Calu3 (cell line): ENCODE data around the gene PDRG1. TPM values are rescaled to one million over a fixed set of nuclear protein-coding genes. Genes with fewer than 3 reads are reported as not detected.

Source experiments
- BruUV-seq: library from RNA; stranded (reverse); fragments of 400-500 nt; replicated peaks from 2 replicates; lab custom pipeline; 2021; lab: Mats Ljungman, UMichigan
- CTCF ChIA-PET: fragments of 300-600 bp; sonication (Branson Sonifier 250); formaldehyde crosslinking; loops from one replicate; lab custom pipeline; 2022; ENCODE audit warnings: antibody characterized with exemption; lab: Charles Lee
- DNase-seq: peaks from one replicate; pipeline ENCODE4 v3.0.0; 2022
- H3K27ac Mint-ChIP-seq: one replicate; pipeline ENCODE4 v1.8.0; 2022; ENCODE audit warnings: mixed read lengths; ENCODE audit not compliant: unreplicated experiment
- H3K27me3 Mint-ChIP-seq: one replicate; pipeline ENCODE4 v1.8.0; 2022; ENCODE audit warnings: mixed read lengths; ENCODE audit not compliant: unreplicated experiment
- H3K36me3 Mint-ChIP-seq: one replicate; pipeline ENCODE4 v1.8.0; 2022; ENCODE audit warnings: mild to moderate bottlenecking, moderate library complexity, mixed read lengths; ENCODE audit not compliant: insufficient read depth, unreplicated experiment
- H3K4me1 Mint-ChIP-seq: one replicate; pipeline ENCODE4 v1.8.0; 2022; ENCODE audit warnings: mild to moderate bottlenecking, low read depth, mixed read lengths; ENCODE audit not compliant: unreplicated experiment
- H3K4me3 Mint-ChIP-seq: one replicate; pipeline ENCODE4 v1.8.0; 2022; ENCODE audit warnings: mild to moderate bottlenecking, low read depth, moderate library complexity, mixed read lengths; ENCODE audit not compliant: unreplicated experiment
- H3K9me3 Mint-ChIP-seq: one replicate; pipeline ENCODE4 v1.8.0; 2022; ENCODE audit warnings: low read depth, mixed read lengths; ENCODE audit not compliant: unreplicated experiment
- CTCF ChIP-seq: fragments of 200-600 bp; IDR thresholded peaks from one replicate; pipeline ENCODE4 v1.8.0; 2022; ENCODE audit warnings: antibody characterized with exemption; ENCODE audit not compliant: unreplicated experiment
- intact Hi-C: fragments of 100-400 bp; cut with micrococcal nuclease; formaldehyde crosslinking; loops from one replicate; pipeline ENCODE4 v1.10.0; 2022; ENCODE audit not compliant: unreplicated experiment
- total RNA-seq: library from RNA; stranded (reverse); gene quantifications from 2 replicates; pipeline ENCODE4 v1.2.3, GENCODE V29; 2022

PDRG1 gene
- total RNA-seq, 1 experiment from 2014 or later = 24.5 TPM

- no peaks in the 10 kb centered on the region for H3K4me1 Mint-ChIP-seq
- CTCF ChIA-PET = interaction anchor here (1.2 kb wide), 1 partner anchor 12 kb away, joined by 4 read pairs; no protein-coding TSS in a partner anchor
- no peaks in the 10 kb centered on the region for H3K9me3 Mint-ChIP-seq
- intact Hi-C loops = no loop called here
- no peak for DNase-seq
- no TSS peak for BruUV-seq
- no peak overlapping the region for H3K4me3 Mint-ChIP-seq
- no peak for TF ChIP-seq CTCF
- peaks cover 22% of the 10 kb centered on the region for H3K27me3 Mint-ChIP-seq
- H3K27ac Mint-ChIP-seq = no peak overlapping the region
- H3K36me3 Mint-ChIP-seq = no peaks in the 10 kb centered on the region
Measured at GRCh38 chr20:31896049-31896448, 55.8 kb downstream of the PDRG1 start.

GRCh38 chr20:31894980-31895675 is 56.7 kb downstream of the PDRG1 start:
- Mint-ChIP-seq H3K9me3 (no peaks in the 10 kb centered on the region), H3K36me3 (no peaks in the 10 kb centered on the region), H3K27me3 (peaks cover 31% of the 10 kb centered on the region), H3K27ac (no peak overlapping the region), H3K4me3 (no peak overlapping the region), H3K4me1 (no peaks in the 10 kb centered on the region)
- peak; percentile 25 for DNase-seq
- intact Hi-C loops = no loop called here
- CTCF ChIA-PET = interaction anchor here (0.9 kb wide), 1 partner anchor 15 kb away, joined by 5 read pairs; no protein-coding TSS in a partner anchor
- no peak for TF ChIP-seq CTCF
- BruUV-seq = no TSS peak

Other genes with a start within 250 kb of the PDRG1 start
- gene BCL2L1, start 229.2 kb downstream of the PDRG1 start, total RNA-seq = 290 and 321 TPM in 2 replicates
- gene TPX2, start 212.8 kb downstream of the PDRG1 start, total RNA-seq = 157 and 179 TPM in 2 replicates
- gene MYLK2, start 132.7 kb downstream of the PDRG1 start, total RNA-seq = 1.3 and 1.5 TPM in 2 replicates
- gene FOXS1, start 106.4 kb downstream of the PDRG1 start, total RNA-seq = not detected in 2 replicates
- 0.47 TPM in 1 of 2 replicates, not detected in the other for gene DUSP15, start 81.5 kb downstream of the PDRG1 start, total RNA-seq
- gene TTLL9, start 81.4 kb downstream of the PDRG1 start, total RNA-seq = not detected in 2 replicates
- gene XKR7, start 16.1 kb upstream of the PDRG1 start, total RNA-seq = not detected in 2 replicates
- not detected in 2 replicates for gene CCM2L, start 58.4 kb upstream of the PDRG1 start, total RNA-seq
- not detected in 2 replicates for gene HCK, start 100.2 kb upstream of the PDRG1 start, total RNA-seq
- 95.3 and 104 TPM in 2 replicates for gene TM9SF4, start 157.7 kb upstream of the PDRG1 start, total RNA-seq